HG02759 (cell line): Measurements from ENCODE around the gene PCBD1.

Experiments used
- ATAC-seq: cut with Tn5 transposase; IDR thresholded peaks from one replicate; pipeline ENCODE4 v1.9.1; 2021; ENCODE audit warnings: mild to moderate bottlenecking, moderate library complexity; ENCODE audit not compliant: unreplicated experiment

The PCBD1 gene

GRCh38 chr10:70918851-70919530 is 30.6 kb upstream of the PCBD1 start:
- no peak for ATAC-seq

DNA sequence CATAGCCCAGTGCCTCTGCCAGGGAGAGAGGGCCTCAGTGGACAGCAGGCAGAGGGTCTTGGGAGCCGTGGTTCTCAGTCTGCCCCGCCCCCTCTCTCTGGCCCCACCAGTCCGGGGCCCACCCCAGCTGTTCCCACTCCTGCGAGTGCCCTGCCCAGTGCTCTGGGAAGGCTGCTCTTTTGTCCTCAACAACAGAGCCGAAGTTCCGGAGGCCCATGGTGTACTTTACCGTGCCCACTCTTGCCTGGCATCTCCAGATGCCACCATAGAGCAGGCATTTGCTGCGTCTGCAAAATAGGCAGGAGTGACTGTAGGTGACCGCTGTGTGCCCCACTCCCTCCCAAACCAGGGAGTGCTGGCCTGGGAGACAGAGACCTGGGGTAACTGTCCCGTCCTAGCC is 29.3 kb upstream of the PCBD1 start:
- no peak for ATAC-seq

DNA sequence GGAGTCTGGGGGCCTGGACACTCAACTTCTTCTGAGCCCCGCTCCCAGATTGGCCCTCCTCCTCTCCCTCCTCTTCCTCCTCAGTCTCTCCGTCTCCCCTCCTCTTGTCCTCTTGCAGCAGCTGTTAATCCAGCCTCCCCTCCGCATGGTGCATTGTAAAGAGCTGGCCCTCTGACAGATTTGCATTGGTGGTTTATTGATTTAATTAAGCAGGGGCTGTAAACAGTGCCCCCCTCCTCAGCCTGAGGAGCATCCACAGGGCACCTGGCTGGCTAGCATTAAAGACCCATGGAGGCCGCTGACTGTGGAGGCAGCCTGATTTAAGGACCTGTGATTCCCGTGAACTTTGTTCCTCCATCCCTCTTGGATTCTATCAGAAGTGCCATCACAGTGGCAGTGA is 28.9 kb upstream of the PCBD1 start:
- no peak for ATAC-seq

- no peak for ATAC-seq
Observed at GRCh38 chr10:70916241-70916640, 27.9 kb upstream of the PCBD1 start.

DNA sequence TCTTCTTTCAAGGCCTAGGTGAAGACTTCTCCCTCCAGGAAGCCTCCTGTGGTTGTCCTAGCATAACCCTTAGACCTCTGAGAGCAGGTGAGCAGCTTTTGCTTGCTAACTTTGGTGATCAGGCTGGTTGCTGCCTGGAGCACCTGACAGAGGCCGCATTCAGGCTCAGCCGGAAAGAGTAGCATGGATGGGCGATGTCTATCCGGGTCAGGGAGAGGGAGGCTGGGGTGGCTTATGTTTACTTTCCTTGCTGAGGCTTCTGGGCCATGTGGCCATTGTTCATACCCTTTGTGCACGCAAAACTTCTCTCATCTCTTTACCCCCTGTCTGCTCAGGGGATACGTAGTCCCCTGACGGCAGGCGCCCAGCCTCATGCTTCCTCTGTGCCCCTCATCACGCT is 27.4 kb upstream of the PCBD1 start:
- ATAC-seq = no peak

GRCh38 chr10:70915206-70915605 is 26.8 kb upstream of the PCBD1 start:
- no peak for ATAC-seq

DNA sequence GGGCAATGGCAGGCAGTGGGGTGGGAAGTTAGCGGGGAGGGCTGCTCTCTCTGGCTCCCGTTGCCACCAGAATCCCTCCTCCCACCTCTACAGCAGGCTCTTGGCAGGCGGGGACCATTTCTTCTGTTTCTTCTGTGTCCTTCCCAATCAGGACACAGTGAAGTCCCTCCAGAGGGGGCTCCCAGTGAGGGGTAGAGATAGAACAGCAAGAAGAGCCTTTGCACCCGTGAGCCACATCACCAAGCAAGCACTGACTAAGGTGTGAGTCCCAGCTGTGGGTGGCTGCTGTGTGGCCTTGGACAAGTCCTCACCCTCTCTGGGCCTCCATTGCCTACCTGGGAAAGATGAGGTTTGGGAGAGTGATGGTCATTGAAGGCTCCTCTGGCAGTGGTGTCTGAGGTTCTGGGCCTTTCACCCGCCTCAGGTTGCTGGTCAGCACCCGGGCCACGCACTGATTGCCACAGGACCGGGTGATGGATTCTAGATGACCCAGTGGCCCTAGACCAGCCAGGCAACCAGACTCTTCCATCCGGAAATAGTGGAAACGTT is 26.0 kb upstream of the PCBD1 start:
- ATAC-seq = no peak

GRCh38 chr10:70913893-70914240 is 25.5 kb upstream of the PCBD1 start:
- no peak for ATAC-seq

- no peak for ATAC-seq
Observed at GRCh38 chr10:70913191-70913892, 25.0 kb upstream of the PCBD1 start.

DNA sequence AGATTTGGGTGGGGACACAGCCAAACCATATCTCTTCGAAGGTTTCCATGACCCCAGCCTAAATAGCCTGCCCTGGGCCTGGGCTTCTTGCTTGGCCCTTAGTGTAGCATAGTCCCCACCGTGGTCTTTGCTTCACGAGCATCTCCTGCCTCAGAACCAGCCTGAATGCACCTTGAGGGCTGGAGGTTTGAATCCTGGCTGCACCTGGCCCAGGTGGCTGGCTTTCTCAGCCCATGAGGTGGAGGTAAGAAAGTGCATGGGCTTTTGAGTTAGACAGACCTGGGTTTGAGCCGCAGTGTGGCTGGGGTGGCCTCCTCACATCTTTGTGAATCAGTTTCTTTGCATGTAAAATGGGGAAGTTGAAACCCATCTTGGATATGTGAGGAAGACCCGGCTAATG is 24.2 kb upstream of the PCBD1 start:
- ATAC-seq = no peak

- ATAC-seq = no peak
Observed at GRCh38 chr10:70911386-70911785, 23.0 kb upstream of the PCBD1 start.

GRCh38 chr10:70910486-70911341 is 22.3 kb upstream of the PCBD1 start:
- no peak for ATAC-seq

DNA sequence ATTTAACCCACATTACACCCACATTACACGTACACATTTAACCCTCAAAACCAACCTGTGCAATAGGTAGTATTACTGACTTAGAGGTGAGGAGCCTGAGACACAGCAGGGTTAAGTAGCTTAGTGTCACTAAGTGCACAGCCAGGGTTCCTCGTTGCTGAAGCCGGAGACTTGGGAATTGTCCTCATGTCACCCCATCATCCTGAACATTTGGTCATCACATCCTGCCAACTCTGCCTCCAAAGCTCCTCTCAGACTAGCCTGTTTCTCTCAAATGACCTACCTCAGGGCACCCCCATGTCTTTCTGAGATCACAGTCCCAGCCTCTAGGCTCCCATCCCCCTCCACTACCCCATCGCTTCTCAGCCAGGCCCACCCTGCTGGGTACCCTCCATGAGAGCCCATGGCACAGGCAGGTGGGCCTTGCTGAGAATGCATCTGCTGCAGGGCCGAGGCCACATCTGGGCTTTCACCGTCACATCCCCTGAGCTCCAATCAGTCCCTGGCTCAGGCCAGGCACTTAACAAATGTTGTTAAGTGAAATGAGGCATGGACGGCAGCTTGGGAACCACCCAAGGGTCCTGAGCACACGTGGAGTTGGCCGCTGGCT is 21.1 kb upstream of the PCBD1 start:
- no peak for ATAC-seq

DNA sequence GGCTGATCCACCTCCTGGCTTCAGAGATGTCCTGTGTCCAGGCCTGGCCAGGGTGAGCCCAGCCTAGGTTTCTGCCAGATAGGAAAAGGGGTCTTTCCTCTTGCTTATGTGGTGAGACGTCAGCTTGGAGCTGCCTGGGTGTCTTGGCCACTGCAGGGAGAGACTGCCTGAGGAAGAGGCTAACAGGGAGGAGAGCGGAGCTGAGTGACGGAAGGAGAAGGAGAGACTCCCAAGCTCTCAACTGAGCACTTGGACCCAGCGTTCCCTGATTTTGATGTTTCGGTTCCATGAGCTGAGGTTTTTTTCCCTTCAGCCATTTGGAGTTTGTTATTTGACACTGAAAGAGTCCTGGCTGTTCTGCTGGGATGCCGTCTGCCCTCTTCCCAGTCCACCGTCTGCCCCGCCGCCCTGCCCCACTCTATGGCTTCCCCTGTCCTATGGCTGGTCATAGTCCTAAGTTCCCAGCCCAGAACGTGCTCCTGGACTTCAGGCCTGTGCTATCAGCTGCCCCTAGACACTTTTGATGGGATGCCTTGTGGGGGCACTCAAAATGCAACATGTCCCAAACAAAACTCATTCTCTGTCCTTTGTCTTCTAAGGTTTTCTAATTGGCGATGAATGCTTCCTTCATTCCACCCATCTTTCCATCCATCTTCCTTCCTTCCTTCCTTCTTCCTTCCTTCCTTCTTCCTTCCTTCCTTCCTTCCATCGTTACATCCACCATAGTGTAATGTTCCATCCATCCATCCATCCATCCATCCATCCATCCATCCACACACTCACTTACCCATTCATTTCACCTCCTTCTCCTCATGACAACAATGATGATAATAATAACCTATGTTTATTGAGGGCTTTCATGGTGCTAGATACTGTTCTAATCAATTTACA is 20.3 kb upstream of the PCBD1 start:
- ATAC-seq = no peak

- ATAC-seq = no peak
Observed at GRCh38 chr10:70907637-70908405, 19.5 kb upstream of the PCBD1 start.

DNA sequence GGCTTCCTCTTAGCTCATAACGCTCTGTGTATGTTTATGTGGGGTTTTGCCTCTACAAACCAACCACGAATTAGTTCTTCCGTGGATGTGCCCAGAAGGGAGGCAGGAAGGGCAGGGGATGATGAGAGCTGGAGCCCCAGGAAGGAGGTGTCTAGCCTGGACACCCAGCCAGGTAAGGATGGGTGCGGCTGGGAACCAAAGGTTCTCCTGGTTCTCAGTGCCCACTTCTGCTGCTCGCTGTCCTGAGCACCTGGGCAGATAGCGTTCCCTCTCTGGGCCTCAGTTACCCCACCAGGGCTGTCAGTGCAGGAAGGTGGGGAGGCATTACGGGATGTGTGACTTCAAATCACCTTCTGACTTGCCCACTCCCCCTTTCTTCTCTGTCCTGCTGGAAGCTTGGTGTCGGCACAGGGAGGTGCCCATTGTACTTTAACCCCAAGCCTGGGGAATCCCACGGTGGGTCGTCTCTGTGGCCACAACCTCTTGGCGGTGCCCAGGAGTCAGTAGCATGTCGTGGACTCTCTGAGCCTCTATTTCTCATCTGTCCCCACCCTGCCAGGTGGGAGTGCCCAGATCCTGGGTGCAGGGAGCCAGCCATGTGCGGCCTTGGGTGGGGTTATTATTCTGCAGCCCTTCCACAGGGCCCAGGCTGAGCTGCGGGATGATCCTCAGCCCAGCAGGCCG is 18.7 kb upstream of the PCBD1 start:
- no peak for ATAC-seq

DNA sequence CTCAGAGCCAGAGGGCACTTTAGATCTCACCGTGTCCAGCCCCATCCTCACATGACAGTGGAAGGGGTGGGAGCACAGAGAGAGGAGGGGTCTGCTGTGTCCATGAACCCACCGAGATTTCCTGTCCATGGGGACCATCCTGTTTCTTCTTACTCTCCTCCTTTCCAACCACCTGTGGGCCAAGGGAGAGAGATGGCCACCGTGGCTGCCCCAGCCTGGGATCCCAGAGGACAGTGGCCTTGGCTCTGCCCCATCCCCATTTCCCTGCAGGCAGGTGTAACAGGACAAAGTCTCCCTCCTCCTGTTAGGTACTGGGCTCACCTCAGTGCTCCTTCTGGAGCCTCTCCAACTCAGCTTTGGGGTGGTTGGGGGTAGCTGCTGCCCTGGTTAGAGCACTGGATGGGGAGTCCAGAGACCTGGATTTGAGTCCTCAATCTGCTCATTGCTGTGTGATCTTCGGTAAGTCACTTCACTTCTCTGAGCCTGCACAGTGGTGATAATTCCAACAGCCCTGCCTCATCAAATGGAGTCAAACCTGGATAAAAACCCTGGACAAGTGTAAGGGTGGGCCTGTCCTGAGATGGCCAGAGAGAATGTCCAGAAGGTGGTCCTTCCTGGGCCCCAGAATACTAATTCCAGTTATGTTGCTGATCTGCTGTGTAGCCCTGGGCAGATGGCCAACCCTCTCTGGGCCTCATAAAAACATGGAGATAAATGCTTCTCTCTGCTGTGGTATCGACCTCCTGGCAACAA is 17.8 kb upstream of the PCBD1 start:
- no peak for ATAC-seq
